KBM-7 (cell line): ENCODE data around the gene SLX1A.
"Not testable (repeated sequence)": the region's sequence is repeated elsewhere in the genome, so short reads cannot be mapped to it uniquely, and the experiment has no call there.

Experiments
- DNase-seq: peaks from one replicate; pipeline ENCODE4 v3.0.0-alpha.2; 2015
- in situ Hi-C: fragments of 300-500 bp; cut with MboI; formaldehyde crosslinking; loops from 2 replicates; pipeline ENCODE4 v1.14.3; 2020; ENCODE audit warnings: low sequenced_read_pairs, low pct_unique_long_range_greater_than_20kb, mixed read lengths

SLX1A gene

GRCh38 chr16:30207063-30207704 lies 13.5 kb downstream of the SLX1A start:
- in situ Hi-C loops: not testable (repeated sequence)

DNA sequence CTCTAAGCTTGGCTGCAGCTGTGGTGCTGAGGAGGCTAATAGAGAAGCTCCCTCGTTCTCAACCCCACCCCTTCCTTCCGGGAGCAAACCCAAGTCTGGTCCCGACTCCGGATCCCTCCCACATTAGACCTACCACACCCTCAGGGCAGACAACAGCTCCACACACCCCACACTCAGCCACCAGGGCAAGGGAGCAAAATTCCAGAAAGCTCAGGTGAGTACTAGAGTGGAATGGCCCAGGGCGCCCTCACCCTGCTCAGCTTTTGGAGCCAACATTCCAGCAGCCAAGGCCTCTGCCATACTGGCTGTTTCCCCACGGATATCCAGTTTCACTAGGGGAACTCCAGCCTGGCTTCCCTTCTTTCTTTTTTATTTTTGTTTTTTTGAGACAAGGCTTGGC lies 15.4 kb downstream of the SLX1A start:
- DNase-seq, in situ Hi-C loops: not testable (repeated sequence)

More at GRCh38 chr16:30207063-30207704, 13.5 kb downstream of the SLX1A start:
- DNase-seq: not testable (repeated sequence)

- in situ Hi-C loops, DNase-seq: not testable (repeated sequence)
Observed at GRCh38 chr16:30211414-30211813, 17.7 kb downstream of the SLX1A start.

DNA sequence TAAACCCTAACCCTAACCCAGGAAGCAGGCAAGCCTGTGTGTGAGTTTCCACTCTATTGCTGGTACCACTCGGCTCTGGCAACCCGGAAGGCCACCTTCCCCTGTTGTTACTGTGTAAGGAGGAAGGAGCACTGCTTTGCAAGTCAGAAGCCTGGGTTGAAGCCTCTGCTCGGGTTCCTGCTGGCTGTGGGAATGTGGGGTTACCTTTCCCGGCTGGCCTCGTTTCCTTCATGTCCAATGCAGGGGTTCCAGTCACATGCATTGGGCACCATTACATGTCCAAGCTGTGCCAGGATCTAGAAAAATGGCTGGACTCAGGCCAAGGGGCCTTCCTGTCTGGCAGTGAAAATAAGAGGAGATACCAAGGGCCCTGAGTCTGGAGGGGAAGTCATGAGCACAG lies 23.4 kb downstream of the SLX1A start:
- DNase-seq, in situ Hi-C loops: not testable (repeated sequence)
